ENCODE measurements around the gene CD1B.
"Not testable (repeated sequence)": the region's sequence is repeated elsewhere in the genome, so short reads cannot be mapped to it uniquely, and the experiment has no call there.

The CD1B gene

DNA sequence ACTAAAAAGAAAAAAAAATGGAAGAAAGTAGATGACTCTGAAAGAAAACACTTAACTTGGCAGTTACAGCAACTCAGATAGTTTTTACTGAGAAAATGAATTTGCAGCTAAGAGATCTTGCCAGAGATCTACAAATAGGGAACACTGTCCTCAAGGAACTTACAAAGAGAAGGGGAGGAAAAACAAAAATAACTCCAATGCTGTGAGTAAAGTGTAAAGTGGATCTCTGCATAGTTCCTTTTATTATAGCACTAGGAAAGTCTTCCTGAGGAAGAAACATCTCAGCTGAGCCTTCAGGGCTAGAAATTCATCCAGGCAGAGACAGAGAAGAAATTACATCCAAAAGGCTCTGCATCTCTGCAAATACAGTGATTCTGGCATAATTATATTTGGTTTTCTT, 3.9 kb downstream of the CD1B start:
- DNase-seq, result no peak

DNA sequence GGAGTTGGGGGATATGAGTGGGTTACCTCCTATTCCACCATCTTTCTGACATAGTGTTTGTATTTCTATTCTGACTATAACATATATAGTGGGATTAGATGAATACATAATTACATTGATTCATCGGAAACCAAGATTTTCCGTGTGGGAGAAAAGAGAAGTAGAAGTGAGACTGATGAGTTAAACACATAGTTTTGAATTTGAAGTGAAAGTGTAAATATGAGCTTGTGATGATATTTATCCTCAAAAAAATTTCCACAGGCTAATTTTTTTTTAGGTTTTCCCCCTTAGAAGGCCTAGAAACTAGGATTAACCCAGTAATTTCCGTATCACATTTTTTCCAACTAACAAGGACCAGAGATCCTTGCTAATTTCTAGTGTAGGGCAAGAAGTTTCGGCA, 6.9 kb downstream of the CD1B start:
- no peak for DNase-seq

DNA sequence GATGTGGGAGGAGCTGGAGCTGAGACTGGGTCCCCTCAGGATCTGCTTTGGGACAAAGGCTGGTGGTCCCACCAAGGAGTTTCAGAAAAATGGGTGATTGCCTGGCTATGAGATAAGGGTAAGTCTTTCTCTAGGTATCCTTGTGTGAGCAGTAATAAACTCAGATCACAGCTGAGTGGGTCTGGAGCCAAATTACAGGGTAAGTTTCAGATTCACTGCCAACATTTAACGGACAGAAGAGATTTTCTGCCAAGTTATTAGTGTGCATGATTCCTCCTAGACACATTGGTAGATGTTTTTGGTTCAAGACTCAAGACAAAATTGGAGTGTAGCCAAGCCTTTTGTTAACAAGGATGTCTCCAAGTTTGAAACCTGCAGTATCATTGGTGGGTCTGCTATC, 7.5 kb downstream of the CD1B start:
- no peak for DNase-seq

DNA sequence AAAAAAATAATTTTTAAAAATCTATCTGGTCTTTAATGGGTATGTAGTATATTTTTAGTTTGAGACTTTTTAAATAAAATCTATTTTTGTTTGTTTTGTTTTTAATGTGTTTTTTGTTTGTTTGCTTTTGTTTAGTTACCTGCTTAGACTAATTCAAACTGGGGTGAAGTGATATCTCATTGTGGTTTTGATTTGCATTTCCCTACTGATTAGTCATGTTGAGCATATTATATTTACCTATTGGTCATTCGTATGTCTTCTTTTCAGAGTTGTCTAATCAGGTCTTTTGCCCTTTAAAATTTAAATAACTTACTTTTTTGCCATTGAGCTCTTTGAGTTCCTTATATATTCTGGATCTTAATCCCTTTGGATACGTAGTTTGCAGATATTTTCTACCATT, 20.3 kb downstream of the CD1B start:
- no peak for DNase-seq

DNA sequence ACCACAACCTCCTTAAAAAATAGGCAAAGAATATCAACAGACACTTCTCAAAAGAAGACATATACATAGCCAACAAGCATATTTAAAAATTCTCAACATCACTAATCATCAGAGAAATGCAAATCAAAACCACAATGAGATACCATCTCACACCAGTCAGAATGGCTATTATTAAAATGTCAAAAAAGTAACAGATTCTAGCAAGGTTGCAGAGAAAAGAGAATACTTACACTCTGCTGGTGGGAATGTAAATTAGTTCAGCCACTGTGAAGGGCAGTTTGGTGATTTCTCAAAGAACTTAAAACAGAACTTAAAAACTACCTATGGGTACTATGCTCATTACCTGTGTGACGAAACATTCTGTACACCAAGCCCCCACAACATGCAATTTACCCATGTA, 20.7 kb downstream of the CD1B start:
- no peak for DNase-seq

DNA sequence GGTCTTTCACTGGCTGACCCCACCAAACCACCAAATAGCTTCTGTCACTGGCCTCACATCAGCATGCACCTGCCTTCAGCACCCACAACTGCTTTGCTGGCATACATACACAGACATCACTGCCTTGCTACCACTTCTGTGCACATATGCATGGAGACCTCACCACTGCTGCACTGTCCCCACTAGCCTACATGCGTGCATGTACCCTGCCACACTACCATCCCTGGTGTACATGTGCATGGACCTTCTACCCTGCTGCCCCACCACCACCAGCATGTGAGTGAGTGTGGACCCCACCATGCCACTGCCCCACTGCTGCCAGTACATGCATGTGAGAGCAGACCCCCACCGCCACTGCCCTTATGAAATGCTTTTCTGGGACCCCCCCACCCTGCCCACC, 35.5 kb downstream of the CD1B start:
- no peak for DNase-seq

DNA sequence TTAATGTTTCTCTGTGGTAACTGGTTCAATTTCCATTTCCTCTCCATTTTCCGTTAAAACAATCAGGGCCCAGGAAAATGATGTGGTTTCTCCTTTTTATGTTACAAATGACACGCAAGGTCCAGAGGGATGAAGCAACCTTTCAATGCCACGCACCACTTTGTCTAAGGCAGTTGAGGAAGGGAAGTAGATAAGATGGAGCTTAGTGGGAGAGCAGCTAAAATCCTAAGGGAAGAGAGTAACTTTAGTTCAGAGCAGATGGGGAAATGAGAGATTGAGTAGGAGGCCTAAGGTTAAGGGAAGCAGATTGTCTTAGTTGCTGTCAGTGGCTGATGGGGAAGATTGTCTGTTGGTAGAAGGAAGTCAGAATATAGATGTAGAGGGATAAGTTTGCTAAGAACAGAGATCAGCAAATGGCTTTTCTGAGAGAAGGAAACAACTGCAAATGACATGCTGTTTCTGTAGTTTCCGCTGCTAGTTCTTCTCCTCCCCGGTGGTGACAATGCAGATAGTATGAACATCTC, 40.9 kb downstream of the CD1B start:
- no peak for DNase-seq

DNA sequence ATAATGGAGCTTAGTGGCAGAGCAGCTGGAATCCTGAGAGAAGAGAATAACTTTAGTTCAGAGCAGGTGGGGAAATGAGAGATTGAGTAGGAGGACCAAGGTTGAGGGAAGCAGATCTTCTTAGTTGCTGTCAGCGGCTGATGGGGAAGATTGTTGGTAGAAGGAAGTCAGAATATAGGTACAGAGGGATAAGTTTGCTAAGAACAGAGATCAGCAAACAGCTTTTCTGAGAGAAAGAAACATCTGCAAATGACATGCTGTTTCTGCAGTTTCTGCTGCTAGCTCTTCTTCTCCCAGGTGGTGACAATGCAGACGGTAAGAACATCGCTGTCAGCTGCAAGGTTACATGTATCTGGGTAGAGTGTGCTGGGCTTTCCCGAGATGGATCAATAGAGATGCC, 41.5 kb downstream of the CD1B start, which contains the start of gene CD1C:
Gene CD1C, plus strand, starts transcription at position 113 of the 400 bp plus-strand sequence. Its CDS starts 142 bp downstream, at position 255.
- no peak for DNase-seq

DNA sequence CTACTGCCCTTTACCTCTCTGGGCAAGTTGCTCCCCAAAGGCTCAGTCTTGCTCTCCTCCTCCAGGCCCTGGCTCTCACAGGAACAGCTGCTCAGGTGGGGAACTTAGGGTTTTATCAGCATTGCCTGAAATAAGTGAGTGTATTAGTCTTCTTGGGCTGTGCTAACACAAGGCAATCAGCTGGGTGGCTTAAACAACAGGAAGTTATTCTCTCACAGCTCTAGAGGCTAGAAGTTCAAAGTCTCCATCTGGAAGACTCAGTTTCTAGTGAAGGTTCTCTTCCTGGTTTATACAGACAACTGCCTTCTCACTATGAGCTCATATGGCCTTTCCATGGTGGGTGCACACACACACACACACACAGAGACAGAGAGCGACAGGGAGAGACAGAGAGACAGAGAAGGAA, 44.4 kb downstream of the CD1B start:
- DNase-seq, result no peak

DNA sequence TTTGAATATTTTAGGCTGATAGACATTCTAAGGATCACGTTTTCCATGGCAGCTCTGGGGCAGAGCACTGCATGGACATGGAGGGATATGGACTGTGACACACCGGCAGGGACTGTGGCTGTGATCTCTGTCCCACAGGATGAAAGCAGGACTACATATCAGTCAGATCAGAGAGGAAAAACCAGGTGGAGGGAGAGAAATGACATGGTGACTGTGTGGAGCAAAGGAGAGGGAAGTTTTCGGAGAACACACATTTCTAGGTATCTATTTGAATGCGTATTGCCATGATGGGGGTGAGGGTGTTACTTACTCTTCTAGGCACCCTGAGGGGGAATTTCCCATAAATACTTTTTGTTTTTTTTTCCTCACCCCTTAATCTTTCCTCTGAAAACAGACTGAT, 44.8 kb downstream of the CD1B start:
- no peak for DNase-seq

DNA sequence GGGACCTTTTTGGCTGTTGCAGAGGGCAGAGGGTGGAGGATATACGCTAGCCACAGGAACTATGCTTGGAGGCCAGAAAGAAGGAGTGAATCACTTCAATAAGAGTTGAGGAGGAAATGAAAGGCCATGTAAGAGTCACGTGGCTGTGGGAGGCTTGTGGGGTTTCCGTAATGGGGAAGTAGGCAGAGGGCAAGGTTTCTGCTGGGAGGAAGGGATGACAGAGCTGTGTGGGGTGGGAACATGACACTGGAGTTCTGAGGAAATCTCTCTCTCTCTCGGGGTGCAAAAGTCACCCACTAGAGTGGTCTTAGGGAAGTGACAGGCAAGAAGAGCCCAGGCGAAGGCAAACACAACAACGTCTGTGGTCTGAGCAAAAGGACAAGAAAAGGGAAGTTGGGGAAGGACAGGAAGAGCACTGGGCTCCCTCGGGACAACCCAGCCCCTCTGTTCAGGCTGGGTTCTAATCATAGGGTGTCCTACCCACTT, 45.5 kb downstream of the CD1B start:
- DNase-seq, result no peak

DNA sequence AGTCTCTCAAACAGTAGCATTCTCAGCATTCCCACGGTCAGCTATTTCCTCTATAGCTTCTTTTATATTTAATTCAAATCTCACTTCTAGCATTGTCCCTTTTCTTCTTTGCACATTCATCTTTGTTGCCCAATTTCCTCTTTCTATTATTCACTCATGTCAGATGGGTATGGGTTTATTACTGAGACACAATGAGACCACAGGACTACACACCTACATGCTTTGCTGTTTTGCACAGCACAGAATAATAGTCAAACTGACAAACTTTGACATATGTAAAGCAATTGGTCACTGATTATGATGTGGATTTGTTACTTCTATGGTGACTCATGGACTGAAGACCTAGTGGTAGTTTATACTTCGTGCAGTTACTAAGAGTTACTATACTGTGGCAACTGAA, 47.4 kb downstream of the CD1B start:
- DNase-seq, result no peak

DNA sequence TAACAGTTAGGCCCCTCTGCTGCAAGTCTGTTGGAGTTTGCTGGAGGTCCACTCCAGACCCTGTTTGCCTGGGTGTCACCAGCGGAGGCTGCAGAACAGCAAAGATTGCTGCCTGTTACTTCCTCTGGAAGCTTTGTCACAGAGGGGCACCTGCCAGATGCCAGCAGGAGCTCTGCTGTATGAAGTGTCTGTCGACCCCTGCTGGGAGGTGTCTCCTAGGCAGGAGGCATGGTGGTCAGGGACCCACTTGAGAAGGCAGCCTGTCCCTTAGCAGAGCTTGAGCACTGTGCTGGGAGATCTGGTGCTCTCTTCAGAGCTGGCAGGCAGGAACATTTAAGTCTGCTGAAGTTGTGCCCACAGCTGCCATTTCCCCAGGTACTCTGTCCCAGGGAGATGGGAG, 48.9 kb downstream of the CD1B start:
- DNase-seq, result not testable (repeated sequence)
